GM21576 (cell line): Measurements from ENCODE around the gene SLC16A12.
A peak's percentile ranks its signal among the peaks of the same experiment; 100 is the strongest.
"Not testable (repeated sequence)": the region's sequence is repeated elsewhere in the genome, so short reads cannot be mapped to it uniquely, and the experiment has no call there.

ENCODE experiments used
- ATAC-seq: cut with Tn5 transposase; IDR thresholded peaks from one replicate; pipeline ENCODE4 v1.9.1; 2021; ENCODE audit warnings: mild to moderate bottlenecking, moderate library complexity; ENCODE audit not compliant: unreplicated experiment

Gene SLC16A12

GRCh38 chr10:89426230-89426868, 109.0 kb downstream of the SLC16A12 start:
- no peak for ATAC-seq

DNA sequence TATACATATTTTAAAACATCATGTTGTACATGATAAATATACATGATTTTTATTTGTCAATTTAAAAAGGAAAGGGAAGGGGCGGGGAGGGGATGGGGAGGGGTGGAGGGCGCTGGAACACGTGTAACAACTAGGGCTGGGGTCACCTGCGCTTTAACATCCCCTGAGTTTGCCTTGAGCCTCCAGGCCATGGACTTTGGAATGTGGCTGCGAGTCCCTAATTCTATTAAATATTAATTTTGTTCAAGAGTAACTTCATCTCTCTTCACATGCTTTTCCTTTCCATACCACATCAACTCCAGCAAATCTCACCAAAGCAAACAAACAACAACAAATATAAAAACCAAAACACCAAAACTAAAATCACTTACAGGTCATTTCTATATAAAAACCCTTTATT, 110.4 kb downstream of the SLC16A12 start:
- no peak for ATAC-seq

DNA sequence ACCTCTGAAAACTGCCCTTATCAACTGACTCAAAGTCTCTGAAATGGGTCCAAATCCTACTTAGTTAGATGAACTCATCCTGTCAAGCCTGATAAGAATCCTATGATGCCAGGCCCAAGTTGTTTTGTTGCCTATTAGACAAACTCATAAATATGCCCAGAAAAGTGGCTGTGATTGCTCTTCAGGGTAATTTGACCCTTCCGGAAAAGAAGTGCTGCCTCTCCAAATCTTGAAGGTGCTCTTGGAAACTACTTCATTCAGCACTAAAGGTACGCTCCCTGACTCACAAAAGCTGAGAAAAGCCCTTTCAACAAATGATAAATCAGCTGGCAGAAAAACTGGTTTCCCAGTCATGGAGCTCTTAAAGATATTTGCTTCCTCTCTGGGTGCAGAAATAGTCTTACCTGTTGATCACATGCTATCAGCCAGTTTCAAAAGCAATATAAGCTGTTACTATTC, 114.3 kb downstream of the SLC16A12 start:
- no peak for ATAC-seq

DNA sequence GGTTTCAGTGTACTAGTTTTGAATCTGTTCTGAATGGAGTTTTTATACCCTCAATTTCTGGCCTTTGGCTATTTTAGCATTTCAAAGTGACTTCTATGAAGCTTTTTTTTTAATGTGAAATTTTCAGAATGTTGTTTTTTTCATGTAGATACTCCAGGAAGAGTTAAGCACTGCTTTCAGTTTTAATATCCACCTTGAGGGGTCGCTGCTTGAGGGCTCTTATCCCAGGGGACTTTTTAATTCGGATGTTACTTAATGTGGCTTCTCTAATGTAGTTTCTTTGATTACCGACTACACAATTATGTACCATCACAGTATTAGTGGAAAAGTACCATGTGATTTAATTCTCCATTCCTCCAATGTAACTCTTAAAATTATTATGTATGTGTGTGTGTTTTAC, 115.8 kb downstream of the SLC16A12 start:
- ATAC-seq: no peak

GRCh38 chr10:89416465-89416864, 118.9 kb downstream of the SLC16A12 start:
- ATAC-seq: no peak

DNA sequence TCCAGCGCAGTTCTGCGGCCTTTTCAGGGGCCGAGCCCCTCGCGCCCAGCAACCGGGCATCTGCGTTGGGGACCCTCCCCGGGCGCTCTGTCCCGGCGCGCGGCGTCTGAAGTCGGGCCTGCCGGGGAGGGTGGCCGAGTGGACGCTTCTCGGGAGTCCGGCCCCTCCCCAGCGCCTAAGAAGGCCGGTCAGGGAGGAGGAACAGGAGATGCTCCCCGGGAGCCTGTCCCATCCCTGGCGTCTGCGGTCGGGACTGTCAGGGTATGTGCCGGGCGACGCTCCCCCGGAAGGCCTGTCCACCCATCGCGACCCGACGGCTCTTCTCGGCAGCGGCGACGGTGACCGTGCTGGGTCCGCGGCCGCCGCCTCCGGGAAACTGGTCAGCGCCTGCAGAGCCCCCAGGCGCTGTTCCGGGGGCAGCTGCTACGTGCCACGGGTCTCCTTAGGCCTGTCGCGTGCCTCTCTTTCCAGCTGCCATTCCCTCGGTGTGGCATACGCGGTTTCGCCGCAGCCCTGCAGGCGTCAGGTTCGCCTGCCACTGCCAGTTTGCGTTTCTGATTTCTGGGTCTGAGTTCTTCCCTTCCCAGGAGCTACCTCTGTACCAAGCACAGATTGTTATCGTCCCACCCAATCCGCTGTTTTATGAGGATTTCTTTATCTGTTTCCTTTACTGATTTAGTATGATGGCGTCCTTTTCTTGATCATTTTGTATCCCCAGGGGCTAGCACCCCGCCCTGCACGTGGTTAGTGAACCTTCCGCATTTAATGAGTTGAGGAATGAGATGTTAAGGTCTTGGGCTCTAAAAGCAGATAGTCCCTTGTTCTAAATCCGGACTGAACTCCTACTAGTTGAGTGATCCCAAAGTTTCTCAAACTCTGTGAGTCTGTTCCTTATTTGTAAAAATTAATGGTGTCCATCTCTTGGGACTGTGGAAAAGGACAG, 120.2 kb downstream of the SLC16A12 start:
- peak; percentile 37 for ATAC-seq

DNA sequence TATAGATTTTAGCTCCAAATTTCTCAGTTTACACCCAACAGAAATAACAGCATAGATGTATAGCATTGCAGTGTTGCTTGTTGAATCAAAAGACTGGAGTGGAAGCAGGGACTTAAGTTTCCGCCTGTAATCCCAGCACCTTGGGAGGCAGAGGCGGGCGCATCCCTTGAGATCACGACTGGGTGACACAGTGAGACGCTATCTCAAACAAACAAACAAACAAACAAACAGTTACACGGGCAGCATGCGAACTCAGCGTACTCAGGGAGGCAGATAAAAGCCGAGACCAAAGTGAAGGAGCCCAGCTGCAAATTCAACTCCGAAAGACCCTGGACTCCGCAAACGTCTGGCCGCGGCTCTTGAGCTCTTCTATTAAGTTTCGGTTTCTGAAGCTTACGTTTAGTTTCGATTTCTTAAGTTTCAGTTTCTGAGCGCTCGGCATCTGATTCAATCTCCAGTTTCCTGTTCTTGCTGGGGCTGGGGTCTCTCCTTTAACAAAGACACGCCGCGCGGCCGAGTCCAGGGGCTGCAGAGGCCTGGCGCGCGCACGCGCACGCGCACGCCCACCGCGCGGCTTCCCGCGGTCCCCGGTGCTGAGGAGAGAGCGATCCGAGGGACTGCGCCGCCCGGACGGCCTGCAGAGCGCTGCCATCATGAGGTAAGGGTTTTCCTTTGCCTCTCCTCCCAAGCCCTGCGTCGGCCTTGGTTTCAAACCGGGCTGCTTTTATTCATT, 121.1 kb downstream of the SLC16A12 start, which contains the start of gene IFIT5:
TSS of gene IFIT5 (plus strand) at position 423 of the 733 bp plus-strand sequence. CDS start at position 654, 231 bp downstream.
- peak; percentile 76 for ATAC-seq

GRCh38 chr10:89413398-89413912, 121.9 kb downstream of the SLC16A12 start:
- no peak for ATAC-seq

DNA sequence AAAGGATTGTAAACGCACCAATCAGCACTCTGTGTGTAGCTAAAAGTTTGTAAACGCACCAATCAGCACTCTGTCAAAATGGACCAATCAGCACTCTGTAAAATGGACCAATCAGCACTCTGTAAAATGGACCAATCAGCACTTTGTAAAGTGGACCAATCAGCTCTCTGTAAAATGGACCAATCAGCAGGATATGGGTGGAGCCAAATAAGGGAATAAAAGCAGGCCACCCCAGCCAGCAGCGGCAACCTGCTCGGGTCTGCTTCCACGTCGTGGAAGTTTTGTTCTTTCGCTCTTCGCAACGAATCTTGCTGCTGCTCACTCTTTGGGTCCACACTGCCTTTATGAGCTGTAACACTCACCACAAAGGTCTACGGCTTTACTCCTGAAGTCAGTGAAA, 123.1 kb downstream of the SLC16A12 start:
- ATAC-seq: not testable (repeated sequence)

DNA sequence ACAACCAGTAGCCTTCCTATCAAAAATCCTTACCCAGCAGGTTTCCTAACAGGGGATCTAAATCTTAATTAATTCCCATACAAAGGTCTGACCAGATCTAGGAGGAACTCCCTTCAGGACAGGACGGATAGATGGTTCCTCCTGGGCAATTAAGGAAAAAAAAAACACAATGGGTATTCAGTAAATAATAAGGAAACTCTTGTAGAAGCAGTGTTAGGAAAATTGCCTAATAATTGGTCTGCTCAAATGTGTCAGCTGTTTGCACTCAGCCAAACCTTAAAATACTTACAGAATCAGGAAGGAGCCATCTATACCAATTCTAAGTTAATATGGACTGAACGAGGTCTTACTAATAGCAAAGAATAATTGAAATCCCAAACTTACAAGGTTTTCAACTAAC, 124.3 kb downstream of the SLC16A12 start:
- ATAC-seq: not testable (repeated sequence)

GRCh38 chr10:89410551-89410950, 124.8 kb downstream of the SLC16A12 start:
- ATAC-seq: not testable (repeated sequence)

DNA sequence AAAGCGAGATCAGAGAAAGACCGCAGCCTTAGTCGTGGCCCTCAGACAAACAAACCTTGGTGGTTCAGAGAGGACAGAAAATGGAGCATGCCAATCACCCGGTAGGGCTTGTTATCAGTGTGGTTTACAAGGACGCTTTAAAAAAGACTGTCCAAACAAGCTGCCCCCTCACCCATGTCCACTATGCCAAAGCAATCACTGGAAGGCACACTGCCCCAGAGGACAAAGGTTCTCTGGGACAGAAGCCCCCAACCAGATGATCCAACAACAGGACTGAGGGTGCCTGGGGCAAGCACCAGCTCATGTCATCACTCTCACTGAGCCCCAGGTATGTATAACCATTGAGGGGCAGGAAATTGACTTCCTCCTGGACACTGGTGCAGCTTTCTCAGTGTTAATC, 126.1 kb downstream of the SLC16A12 start:
- not testable (repeated sequence) for ATAC-seq

DNA sequence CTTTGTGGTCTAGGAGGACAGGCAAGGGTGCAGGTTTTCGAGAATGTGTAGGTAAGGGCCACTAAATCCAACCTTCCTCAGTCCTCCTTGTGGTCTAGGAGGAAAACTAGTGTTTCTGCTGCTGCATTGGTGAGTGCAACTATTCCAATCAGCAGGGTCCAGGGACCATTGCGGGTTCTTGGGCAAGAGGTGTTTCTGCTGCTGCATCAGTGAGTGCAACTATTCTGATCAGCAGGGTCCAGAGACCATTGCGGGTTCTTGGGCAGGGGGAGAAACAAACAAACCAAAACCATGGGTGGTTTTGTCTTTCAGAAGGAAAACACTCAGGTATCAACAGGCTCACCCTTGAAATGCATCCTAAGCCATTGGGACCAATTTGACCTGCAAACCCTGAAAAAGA, 127.6 kb downstream of the SLC16A12 start:
- not testable (repeated sequence) for ATAC-seq

GRCh38 chr10:89406178-89406577, 129.2 kb downstream of the SLC16A12 start:
- ATAC-seq: not testable (repeated sequence)

DNA sequence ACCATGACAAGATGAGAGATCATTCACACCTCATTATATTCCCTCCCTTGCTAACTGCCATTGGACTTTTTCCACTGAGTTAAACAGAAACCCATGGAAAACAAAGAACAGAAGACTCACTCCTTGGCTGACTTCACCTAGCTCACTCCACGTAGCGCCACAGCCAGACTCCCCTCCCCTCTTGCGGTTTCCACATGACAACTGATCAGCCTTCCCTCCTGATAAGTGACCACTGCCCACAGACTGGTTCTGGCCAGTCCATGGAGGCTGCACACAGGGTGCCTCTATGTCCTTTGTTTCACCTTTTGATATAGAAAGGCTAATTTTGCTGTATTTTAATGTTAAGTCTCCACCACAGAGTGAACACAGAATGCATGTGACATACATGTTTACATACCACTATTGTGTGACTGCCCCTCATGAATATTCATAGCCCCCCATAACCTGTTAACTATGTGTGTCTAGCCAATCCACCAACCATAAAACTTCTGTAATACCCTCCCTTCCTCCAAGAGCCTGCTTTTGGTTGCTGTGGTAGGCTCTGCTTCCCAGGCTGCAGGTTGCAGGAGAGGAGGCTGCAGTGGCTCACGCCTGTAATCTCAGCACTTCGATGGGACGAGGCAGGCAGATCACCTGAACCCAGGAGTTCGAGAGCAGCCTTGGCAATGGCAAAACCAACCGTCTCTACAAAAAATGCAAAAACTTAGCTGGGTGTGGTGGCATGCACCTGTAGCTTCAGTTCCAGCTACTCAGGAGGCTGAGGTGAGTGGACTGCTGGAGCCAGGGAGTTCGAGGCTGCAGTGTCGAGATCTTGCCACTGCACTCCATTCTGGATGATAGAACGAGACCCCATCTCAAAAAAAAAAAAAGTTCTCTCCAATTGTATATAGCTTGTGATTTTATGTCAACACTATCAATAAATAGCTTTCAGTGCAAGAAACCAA, 131.0 kb downstream of the SLC16A12 start:
- ATAC-seq: no peak

GRCh38 chr10:89403043-89403442, 132.4 kb downstream of the SLC16A12 start:
- no peak for ATAC-seq

DNA sequence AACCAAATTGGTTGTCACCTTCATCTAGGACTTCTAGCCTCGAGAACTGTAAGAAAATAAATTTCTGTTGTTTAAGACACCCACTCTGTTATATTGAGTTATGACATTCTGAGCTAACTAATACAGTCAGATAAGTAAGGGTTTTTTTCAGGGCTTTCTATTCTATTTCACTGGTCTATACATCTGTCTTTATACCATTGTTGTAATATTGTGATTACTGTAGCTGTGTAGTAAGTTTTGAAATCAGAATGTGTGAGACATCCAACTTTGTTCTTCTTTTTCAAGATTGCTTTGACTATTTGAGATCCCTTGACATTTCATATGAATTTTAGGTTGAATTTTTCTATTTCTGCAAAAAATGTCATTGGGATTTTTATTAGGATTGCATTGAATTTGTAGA, 135.4 kb downstream of the SLC16A12 start:
- ATAC-seq: no peak

GRCh38 chr10:89398003-89398749, 137.2 kb downstream of the SLC16A12 start:
- no peak for ATAC-seq

DNA sequence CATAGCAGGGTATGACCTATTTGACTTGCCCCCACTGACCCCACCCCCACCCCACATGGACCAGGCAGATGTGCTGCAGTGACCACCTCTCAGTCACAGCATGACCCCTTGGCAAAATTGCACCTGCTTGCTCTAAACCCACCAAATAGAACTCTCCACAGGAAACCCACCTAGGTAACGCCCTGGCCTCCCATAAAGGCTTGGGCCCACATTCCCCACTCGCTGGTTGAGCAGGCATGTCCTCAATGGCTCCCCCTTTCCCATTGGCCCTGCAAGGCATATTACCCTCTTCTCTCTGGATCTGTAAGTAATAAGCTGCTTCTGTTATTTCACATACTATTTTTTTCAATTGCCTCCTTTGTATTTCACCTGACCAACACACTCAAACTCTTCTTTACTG, 140.3 kb downstream of the SLC16A12 start:
- no peak for ATAC-seq
